Occipital lobe (tissue), 2 donors: ENCODE results near the gene TSPAN4. TPM values are rescaled to one million over a fixed set of nuclear protein-coding genes. Genes with fewer than 3 reads are reported as not detected.

Experiments used
- DNase-seq: peaks from one replicate; lab custom pipeline; 2025; lab: John Stamatoyannopoulos, UW
- total RNA-seq: library from RNA; depleted of rRNA; stranded (reverse); fragments of >200 nt; gene quantifications from one replicate; pipeline ENCODE4 v1.2.3, GENCODE V29; 2014

The TSPAN4 gene
- total RNA-seq, 1 donor from 2014 or later, result 18.6 TPM

DNA sequence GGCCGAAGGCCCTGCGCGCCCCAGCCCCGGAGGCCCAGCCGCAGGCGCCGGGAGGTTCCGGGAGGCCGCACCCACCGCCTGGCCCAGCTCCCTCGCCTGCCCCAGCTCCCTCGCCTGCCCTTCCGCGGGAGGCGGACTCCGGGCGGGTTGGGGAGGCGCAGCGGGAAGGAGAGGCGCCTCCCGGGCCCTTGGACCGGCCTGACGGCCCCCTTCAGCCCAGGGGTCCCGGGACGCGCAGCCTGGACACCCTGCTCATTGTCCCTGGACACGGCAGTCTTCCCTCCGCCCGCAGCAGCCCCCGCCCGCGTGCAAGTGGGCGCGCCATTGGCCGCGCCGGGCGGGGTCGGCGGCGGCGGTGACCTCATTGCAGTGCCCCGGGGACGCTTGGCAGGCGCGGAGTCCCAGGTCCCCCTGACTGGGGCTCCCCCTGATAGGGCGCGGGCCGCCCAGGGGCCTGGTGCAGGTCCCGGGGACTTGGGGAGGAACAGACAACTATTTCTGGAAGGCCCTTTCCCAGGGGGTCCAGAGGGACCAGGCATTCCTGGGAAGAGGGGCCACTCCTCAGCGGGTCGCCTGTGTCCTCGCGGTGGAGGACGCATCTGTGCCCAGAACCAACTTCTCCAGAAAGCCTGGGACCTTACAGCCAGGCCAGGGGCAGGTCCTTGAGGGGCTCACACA lies 9.4 kb upstream of the TSPAN4 start:
- no peak for DNase-seq

- no peak for DNase-seq
Observed at GRCh38 chr11:833849-834311, 8.8 kb upstream of the TSPAN4 start.

DNA sequence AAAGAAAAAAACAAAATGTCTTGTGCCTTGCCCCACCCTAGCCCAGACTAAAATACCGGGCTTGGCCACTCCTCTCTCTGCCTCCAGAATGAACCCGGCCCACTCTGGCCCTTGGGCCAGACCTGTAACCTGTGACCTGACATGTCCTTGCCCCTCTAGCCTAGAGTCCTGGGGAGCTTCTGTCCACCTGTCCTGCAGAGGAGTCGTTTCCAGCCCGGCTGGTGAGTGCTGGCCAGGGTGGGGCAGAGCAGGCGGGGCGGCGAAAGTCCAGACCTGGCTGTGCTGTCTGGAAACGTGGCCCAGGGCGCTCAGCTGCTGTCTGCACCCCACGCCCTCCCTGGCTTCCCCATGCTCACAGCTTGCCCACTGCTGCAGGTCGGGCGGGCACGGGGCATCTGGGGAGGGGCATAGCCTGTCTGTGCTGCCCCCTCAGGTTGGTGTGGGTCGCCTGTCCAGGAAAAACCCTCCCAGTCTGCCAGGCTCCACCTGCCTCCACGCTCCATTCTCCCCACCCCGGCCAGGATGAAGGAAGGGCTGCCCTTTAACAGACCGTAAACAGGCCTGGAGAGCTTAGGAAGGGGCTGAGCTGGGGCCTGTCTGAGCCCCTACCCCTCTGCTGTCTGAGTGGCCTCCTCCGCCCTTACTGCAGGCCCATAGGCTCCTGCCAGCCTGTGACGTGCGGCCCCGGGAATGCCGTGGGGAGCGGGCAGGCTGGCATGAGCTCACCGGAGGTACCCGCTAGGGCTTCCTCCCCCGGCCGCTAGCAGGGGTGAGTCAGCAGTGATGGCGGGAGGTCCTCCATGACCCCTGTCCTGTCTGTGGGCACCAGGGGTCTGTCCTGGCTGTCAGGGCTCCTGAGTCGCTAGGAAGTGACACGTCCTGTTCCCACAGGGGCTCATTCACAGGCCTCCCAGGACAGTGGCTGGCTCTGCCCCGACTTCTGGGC lies 8.0 kb upstream of the TSPAN4 start:
- DNase-seq, result no peak

GRCh38 chr11:836274-836673 lies 6.4 kb upstream of the TSPAN4 start:
- no peak for DNase-seq

- no peak for DNase-seq
Observed at GRCh38 chr11:836700-837099, 6.0 kb upstream of the TSPAN4 start.

GRCh38 chr11:837189-837989 lies 5.3 kb upstream of the TSPAN4 start:
- DNase-seq, result no peak

- DNase-seq, result no peak
Observed at GRCh38 chr11:837990-838307, 4.7 kb upstream of the TSPAN4 start.

DNA sequence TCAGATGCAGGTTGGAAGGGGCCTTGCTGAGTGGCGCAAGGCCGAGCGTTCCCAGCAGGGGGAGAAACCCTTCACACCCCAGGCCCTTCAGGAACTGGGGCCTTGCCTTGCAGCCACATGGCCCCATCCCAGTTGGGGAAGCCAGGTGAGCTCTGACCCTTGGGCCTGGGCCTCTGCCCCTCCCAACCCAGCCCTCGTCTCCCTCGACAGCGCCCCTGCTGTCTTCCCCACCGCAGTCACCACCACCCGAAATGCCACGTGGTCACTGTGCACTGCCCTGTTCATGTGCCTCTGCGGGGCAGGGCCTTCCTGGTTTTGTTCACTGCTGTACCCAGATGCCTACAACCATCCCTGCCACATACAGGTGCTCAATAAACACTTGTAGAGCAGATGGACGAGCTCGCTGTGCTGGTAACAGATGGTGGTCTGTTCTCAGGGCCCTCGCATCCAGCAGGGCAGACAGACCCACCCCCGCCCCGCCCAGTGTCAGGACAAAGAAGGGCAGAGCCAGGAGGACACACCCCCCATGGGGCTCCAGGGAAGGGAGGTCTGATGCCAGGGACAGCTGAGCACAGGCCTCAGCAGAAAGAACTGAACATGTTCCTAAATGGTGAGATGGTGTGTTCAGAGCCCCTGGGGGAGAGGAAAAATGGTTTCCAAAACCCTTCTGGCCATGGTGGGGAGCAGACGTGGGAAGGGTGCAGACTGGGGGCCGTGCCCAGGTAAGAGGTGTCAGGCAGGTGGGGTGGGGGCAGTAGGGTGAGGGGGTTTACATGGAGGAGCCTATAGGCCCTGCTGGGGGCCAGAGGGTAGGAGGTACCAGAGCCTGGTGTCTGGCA lies 4.0 kb upstream of the TSPAN4 start:
- no peak for DNase-seq

DNA sequence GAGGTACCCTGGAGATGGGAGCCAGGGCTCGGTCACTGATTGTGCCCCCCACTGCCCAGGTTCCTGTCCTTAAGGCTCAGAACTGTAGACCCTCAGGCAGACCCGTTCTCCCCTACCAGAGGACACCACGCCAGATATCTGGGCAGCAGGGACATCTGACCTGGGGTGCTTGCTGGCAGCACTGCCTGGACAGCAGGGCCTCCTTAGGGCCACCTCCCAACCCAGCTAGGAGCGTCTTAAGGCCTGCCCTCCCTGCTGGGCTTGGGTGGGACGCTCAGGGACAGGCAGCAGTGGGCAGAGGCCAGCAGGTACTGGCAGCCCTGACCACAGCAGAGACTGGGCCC lies 3.4 kb upstream of the TSPAN4 start:
- no peak for DNase-seq

DNA sequence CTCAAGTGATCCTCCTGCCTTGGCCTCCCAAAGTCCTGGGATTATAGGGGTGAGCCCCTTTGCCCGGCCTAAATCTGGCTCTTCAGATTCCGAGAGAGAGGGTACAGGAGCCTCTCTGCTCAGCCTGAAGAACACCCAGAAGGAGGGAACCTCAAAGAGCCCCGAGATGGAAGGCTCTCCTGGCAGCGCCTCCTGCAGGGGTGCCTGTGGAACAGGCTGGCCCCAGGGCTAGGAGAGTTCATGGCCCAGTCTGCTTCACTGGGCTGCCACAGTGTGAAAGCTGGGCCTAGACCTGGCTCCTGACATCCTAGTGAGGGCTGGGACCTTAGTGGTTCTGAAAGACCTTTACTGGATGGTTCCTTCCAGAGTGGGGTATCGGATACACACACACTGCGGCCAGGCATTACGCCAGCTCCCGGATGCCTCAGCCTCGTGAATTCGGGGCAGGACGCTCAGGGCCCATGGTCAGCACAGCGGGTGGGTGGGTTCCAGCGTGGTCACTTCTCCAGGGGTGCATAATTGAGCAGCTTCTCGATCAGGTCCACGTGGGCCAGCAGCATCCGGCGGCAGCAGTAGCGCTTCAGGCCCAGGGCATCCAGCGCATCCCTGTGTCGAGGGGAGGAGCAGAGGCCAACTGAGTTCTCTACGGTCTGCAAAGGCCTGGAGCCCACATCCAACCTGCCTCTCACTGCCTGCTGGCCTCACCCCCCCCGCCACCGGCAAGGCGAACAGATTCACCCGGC lies 2.6 kb upstream of the TSPAN4 start:
- no peak for DNase-seq

DNA sequence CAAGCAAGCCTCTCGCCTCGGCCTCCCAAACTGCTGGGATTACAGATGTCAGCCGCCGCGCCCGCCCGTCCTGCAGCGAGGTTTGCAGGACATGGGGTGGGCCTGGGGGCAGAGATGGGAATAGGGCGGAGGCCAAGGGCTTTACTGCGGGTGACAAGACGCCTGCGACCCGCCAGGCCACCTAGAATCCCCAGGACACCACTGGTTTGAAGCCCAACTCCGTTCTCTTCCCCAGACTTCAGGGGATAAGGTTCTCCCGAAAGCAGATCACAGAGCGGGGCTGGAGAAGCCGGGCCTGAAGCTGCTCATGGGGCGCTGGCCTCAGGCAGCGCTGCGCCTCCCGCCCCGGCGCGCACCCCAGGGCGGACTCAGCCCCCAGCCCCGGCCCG lies 677 bp upstream of the TSPAN4 start:
- no peak for DNase-seq

GRCh38 chr11:843086-843734 lies 558 bp downstream of the TSPAN4 start:
- DNase-seq, result no peak

GRCh38 chr11:843818-844692 lies 1.4 kb downstream of the TSPAN4 start:
- no peak for DNase-seq

DNA sequence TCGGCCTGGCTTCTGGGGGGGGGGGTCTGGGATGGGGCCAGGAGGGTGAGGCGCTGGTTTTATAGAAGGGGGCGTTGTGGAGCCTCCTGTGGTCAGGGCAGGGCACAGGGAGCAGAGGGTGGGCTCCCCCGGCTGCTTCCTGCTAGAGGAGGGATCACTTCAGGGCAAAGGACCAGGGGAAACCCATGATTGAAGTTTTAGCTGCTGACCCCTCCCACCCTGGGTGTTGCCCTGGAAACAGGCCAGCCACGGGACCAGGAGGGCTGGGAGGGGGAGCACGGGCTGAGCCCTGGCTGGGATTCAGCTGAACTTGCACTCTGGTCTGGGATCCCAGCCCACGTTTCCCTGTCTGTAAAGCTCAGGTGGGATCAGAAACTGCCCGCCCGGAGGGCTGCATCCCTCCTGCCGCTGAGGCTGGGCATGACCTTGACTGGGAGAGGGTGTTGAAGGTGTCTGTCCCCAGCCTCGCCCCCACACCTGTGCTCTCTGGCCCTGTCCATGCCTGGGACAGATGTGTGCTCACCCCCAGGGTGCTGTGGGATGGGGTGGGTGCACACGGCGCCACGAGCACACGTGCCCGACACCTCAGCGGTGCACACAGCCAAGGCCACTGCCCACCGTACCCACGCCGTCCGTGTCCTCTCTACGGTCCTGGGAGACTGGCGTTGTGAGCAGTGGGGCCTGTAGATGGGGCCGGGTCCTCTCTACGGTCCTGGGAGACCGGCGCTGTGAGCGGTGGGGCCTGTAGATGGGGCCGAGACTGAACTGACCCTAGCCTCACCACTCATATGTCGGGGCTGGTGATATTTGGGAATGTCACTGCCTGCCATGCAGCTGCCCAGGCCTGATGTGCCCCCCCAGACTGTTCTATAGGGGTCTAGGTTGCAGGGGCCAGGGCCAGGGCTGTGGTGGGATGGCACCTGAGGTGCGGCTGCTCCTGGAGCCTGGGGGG lies 2.3 kb downstream of the TSPAN4 start:
- no peak for DNase-seq

GRCh38 chr11:845872-846495 lies 3.3 kb downstream of the TSPAN4 start:
- no peak for DNase-seq

DNA sequence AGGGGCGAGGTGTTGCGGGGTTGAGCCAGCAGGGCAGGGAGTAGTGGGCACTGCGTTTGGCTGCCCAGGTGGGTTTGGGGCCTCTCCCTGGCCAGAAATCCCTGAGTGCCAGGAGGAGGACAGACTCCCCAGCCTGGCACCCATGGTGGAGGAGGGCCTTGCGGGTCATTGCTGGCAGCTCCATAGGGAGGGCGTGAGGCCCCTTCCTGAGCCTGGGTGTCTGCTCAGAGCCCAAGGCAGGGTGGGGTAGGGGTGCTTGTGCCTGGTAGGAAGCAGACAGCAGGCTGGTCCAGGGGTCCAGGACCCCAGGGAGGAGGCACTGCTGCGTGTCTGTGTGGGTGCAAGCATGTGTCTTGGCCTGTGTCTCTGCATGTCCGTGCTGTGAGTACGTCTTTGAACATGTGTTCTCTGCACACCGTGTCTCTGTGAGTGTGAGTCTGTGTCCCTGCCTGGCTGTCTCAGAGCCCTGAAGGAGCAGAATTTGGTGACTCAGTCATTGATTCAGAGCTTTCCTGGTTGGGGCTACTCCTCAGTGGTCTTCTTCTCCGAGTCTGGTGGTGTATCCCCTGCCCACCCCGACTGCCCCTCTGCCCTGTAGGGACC lies 3.9 kb downstream of the TSPAN4 start:
- DNase-seq, result no peak

DNA sequence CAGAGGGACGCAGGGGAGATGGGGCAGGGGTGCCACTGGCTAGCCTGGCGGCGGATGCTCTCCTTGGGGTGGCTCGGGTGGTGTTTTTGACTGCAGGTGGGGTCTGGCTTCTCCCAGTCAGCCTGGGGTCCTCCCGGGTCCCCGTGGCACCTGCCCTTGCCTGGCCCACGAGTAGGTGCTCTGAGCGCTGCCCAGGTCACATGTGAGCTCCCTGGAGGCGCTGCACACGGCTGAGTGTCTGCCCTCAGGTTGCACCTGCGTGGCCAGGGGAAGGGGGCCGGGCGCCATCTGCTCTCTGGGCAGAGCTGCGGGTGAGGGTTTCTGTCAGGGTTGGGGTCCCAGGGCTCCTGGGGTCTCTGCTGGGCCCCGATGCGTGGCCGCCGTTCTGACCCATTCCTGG lies 5.2 kb downstream of the TSPAN4 start:
- DNase-seq, result no peak
